Measurements from ENCODE around the gene WNT3A. TPM values are rescaled to one million over a fixed set of nuclear protein-coding genes. Genes with fewer than 3 reads are reported as not detected.

The WNT3A gene
- polyA plus RNA-seq, 1 of the 3 experiments (the other 2 are of a cell fraction): not detected

DNA sequence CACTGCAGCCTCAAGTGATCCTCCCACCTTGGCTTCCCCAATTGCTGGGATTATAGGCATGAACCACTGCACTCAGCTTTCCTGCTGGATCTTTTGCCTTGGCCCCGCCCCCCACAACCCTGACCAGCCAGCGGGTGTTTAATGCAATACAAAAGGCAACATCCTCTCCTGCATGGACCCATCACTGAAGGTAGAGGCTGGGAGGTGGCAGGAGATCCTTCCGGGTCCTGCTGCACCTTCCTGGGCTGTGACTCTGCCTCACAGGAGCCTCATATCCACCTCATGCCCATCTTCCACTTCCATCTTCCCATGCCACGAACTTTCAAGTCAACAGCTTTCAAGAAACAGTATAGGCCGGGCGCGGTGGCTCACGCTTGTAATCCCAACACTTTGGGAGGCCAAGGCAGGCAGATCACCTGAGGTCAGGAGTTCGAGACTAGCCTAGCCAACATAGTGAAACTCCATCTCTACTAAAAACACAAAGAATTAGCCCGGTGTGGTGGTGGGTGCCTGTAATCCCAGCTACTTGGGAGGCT lies 47.4 kb upstream of the WNT3A start:
- Histone ChIP-seq H2AFZ (ENCODE audit: low read depth) (no peak overlapping the region), H3K4me3 (ENCODE audit: low read depth in 2 of 2, low read length in 1 of 2) (no peak overlapping the region), H3K27ac (ENCODE audit: low read depth in 2 of 2, low read length in 1 of 2) (no peak overlapping the region), H3K27me3 (ENCODE audit: insufficient read depth) (no peaks in the 10 kb centered on the region), H3K9me2 (no peaks in the 10 kb centered on the region), H3K9me3 (no peaks in the 10 kb centered on the region), H3K4me2 (no peak overlapping the region), H3K36me3 (replicated peaks in 1 of 2; ENCODE audit: control insufficient read depth in 1 of 2, insufficient read depth in 2 of 2, low read length in 1 of 2) (no peaks in the 10 kb centered on the region), H3K4me1 (ENCODE audit: control insufficient read depth in 1 of 2, insufficient read depth in 2 of 2, low read depth in 1 of 2, low read length in 1 of 2) (no peaks in the 10 kb centered on the region), H3K79me2 (ENCODE audit: insufficient read depth) (no peaks in the 10 kb centered on the region), H3K9ac (no peak overlapping the region), H3F3A (replicated peaks; ENCODE audit: insufficient read depth) (no peaks in the 10 kb centered on the region), H4K20me1 (ENCODE audit: insufficient read depth) (no peaks in the 10 kb centered on the region)
- DNase-seq: no peak
- no peak for TF ChIP-seq FOXM1 (IDR thresholded peaks at IDR 0.05; ENCODE audit: low read depth)
- TF ChIP-seq, protein P1, sequence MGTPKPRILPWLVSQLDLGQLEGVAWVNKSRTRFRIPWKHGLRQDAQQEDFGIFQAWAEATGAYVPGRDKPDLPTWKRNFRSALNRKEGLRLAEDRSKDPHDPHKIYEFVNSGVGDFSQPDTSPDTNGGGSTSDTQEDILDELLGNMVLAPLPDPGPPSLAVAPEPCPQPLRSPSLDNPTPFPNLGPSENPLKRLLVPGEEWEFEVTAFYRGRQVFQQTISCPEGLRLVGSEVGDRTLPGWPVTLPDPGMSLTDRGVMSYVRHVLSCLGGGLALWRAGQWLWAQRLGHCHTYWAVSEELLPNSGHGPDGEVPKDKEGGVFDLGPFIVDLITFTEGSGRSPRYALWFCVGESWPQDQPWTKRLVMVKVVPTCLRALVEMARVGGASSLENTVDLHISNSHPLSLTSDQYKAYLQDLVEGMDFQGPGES (IDR thresholded peaks at IDR 0.05; ENCODE audit: low read depth, low read length): no peak
- TF ChIP-seq MEF2A (IDR thresholded peaks at IDR 0.05; ENCODE audit: borderline replicate concordance, low read depth): no peak
- no peak for TF ChIP-seq RCOR1 (IDR thresholded peaks at IDR 0.05; ENCODE audit: low read length)
- TF ChIP-seq CHD2 (IDR thresholded peaks at IDR 0.05; ENCODE audit: low read length, partially characterized antibody): no peak
- TF ChIP-seq RAD21 (IDR thresholded peaks at IDR 0.05; ENCODE audit: low read length): no peak
- no peak for TF ChIP-seq MXI1 (IDR thresholded peaks at IDR 0.05; ENCODE audit: low read depth, low read length)
- TF ChIP-seq, protein P2, sequence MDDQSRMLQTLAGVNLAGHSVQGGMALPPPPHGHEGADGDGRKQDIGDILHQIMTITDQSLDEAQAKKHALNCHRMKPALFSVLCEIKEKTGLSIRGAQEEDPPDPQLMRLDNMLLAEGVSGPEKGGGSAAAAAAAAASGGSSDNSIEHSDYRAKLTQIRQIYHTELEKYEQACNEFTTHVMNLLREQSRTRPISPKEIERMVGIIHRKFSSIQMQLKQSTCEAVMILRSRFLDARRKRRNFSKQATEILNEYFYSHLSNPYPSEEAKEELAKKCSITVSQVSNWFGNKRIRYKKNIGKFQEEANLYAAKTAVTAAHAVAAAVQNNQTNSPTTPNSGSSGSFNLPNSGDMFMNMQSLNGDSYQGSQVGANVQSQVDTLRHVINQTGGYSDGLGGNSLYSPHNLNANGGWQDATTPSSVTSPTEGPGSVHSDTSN (IDR thresholded peaks at IDR 0.05): no peak
- TF ChIP-seq TAF1 (IDR thresholded peaks at IDR 0.05; ENCODE audit: borderline replicate concordance, low read depth, low read length): no peak
- TF ChIP-seq EZH2phosphoT487 (IDR thresholded peaks at IDR 0.05; ENCODE audit: borderline replicate concordance, low read depth): no peak
- TF ChIP-seq, protein P3, sequence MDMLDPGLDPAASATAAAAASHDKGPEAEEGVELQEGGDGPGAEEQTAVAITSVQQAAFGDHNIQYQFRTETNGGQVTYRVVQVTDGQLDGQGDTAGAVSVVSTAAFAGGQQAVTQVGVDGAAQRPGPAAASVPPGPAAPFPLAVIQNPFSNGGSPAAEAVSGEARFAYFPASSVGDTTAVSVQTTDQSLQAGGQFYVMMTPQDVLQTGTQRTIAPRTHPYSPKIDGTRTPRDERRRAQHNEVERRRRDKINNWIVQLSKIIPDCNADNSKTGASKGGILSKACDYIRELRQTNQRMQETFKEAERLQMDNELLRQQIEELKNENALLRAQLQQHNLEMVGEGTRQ (IDR thresholded peaks at IDR 0.05; ENCODE audit: borderline replicate concordance, low read depth, low read length): no peak
- TF ChIP-seq NFIC (IDR thresholded peaks at IDR 0.05; ENCODE audit: borderline replicate concordance): no peak
- TF ChIP-seq ELF1 (IDR thresholded peaks at IDR 0.05): no peak
- TF ChIP-seq, protein P4, sequence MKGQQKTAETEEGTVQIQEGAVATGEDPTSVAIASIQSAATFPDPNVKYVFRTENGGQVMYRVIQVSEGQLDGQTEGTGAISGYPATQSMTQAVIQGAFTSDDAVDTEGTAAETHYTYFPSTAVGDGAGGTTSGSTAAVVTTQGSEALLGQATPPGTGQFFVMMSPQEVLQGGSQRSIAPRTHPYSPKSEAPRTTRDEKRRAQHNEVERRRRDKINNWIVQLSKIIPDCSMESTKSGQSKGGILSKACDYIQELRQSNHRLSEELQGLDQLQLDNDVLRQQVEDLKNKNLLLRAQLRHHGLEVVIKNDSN (IDR thresholded peaks at IDR 0.05; ENCODE audit: borderline replicate concordance, low read depth): no peak
- TF ChIP-seq, protein P5, sequence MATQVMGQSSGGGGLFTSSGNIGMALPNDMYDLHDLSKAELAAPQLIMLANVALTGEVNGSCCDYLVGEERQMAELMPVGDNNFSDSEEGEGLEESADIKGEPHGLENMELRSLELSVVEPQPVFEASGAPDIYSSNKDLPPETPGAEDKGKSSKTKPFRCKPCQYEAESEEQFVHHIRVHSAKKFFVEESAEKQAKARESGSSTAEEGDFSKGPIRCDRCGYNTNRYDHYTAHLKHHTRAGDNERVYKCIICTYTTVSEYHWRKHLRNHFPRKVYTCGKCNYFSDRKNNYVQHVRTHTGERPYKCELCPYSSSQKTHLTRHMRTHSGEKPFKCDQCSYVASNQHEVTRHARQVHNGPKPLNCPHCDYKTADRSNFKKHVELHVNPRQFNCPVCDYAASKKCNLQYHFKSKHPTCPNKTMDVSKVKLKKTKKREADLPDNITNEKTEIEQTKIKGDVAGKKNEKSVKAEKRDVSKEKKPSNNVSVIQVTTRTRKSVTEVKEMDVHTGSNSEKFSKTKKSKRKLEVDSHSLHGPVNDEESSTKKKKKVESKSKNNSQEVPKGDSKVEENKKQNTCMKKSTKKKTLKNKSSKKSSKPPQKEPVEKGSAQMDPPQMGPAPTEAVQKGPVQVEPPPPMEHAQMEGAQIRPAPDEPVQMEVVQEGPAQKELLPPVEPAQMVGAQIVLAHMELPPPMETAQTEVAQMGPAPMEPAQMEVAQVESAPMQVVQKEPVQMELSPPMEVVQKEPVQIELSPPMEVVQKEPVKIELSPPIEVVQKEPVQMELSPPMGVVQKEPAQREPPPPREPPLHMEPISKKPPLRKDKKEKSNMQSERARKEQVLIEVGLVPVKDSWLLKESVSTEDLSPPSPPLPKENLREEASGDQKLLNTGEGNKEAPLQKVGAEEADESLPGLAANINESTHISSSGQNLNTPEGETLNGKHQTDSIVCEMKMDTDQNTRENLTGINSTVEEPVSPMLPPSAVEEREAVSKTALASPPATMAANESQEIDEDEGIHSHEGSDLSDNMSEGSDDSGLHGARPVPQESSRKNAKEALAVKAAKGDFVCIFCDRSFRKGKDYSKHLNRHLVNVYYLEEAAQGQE (IDR thresholded peaks at IDR 0.05; ENCODE audit: low read depth, low read length): no peak
- ChIA-PET CTCF (interaction anchor here (1.4 kb wide), 1 partner anchor 12 kb away, joined by 6 read pairs; no protein-coding TSS in a partner anchor), POLR2A (no interaction called here)
- 57% methylated on average over 10 of the region's 10 CpGs for WGBS (ENCODE audit: low lambda C conversion rate)

Data from SK-N-SH (cell line).